ENCODE results near the gene NPAS3. TPM values are rescaled to one million over a fixed set of nuclear protein-coding genes. Genes with fewer than 3 reads are reported as not detected.

NPAS3 gene
- polyA plus RNA-seq, 2 of the 4 experiments (the other 2 are of a cell fraction) = not detected

DNA sequence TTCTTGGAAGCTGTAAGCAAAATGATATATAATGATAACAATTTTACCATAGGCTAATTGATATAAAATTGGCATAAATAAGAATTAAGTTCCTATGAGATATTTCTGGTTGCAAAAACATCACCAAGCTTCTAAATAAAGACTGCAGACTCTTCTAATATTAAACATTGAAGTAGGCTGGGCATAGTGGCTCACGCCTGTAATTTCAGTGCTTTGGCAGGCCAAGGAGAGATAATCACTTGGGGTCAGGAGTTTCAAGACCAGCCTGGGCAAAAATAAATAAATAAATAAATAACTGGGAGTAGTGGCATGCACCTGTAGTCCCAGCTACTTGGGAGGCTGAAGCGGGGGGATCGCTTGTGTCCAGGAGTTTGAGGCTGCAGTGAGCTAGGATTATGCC, 71.8 kb downstream of the NPAS3 start:
- H3K4me1 ChIP-seq = no peaks in the 10 kb centered on the region
- H3K27ac ChIP-seq = no peak overlapping the region
- no peak for FAIRE-seq
- H3K4me3 ChIP-seq = no peak overlapping the region
- ChIA-PET POLR2A (no interaction called here), CTCF (no interaction called here)
- TF ChIP-seq KDM5A (IDR thresholded peaks at IDR 0.05) = no peak
- TF ChIP-seq GATA3 (IDR thresholded peaks at IDR 0.05; ENCODE audit: borderline replicate concordance) = no peak
- no peak for TF ChIP-seq RARB (CRISPR knock-in tag; IDR thresholded peaks at IDR 0.05)
- no peak for TF ChIP-seq FOSB (CRISPR knock-in tag; IDR thresholded peaks at IDR 0.05)
- no peak for TF ChIP-seq ATOH8 (CRISPR knock-in tag; IDR thresholded peaks at IDR 0.05; ENCODE audit: low read depth)
- TF ChIP-seq FOSL2 (IDR thresholded peaks at IDR 0.05) = no peak
- no peak for TF ChIP-seq FOSL2 (CRISPR knock-in tag; IDR thresholded peaks at IDR 0.05)
- no peak overlapping the region for H3K4me2 ChIP-seq
- no peak for DNase-seq (ENCODE audit: low read depth in 1 of 2, low spot score in 1 of 2)
- no peak for ATAC-seq
- no peaks in the 10 kb centered on the region for H3K9me3 ChIP-seq
- WGBS (ENCODE audit: missing lambda C conversion rate) = 25% methylated on average over 3 of the region's 3 CpGs

DNA sequence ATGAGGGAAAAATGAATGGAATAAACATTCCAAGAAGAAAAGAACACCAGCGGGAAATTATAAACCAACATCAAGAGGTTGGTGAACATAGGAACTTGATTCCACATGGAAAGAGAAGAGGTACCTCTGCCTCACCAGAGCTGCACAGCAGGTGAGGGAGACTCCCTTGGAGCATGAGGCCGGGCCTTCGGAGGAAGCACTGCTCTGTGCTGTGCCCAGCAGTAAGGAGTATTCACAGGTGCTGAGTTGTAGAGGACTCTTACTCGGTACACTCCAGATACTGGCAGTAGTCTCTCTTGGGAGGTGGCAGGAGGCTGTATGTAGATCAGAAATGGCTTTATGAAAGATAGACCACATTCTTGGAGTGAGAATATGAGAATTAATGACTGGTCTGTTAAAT, 76.0 kb downstream of the NPAS3 start:
- Histone ChIP-seq H3K9me3 (no peaks in the 10 kb centered on the region), H3K27ac (no peak overlapping the region), H3K4me2 (no peak overlapping the region), H3K4me1 (no peaks in the 10 kb centered on the region), H3K4me3 (no peak overlapping the region)
- WGBS (ENCODE audit: missing lambda C conversion rate) = 28% methylated on average over 4 of the region's 4 CpGs
- DNase-seq (ENCODE audit: low read depth in 1 of 2, low spot score in 1 of 2) (no peak), ATAC-seq (no peak), FAIRE-seq (no peak)
- TF ChIP-seq ZFP36 (IDR thresholded peaks at IDR 0.05; ENCODE audit: borderline replicate concordance, partially characterized antibody) (no peak), HES2 (IDR thresholded peaks at IDR 0.05) (no peak), PBX3 (IDR thresholded peaks at IDR 0.05) (no peak), RFX5 (IDR thresholded peaks at IDR 0.05) (no peak), HOXB13 (CRISPR knock-in tag; IDR thresholded peaks at IDR 0.05; ENCODE audit: low read depth) (no peak), CHD2 (IDR thresholded peaks at IDR 0.05; ENCODE audit: low read length, partially characterized antibody) (no peak), TFCP2L1 (CRISPR knock-in tag; IDR thresholded peaks at IDR 0.05) (no peak), REST (IDR thresholded peaks at IDR 0.05) (no peak), FOSB (CRISPR knock-in tag; IDR thresholded peaks at IDR 0.05) (no peak), BHLHE40 (IDR thresholded peaks at IDR 0.05; ENCODE audit: low read depth, low read length) (no peak), EHMT2 (IDR thresholded peaks at IDR 0.05; ENCODE audit: low read depth) (no peak), ATOH8 (CRISPR knock-in tag; IDR thresholded peaks at IDR 0.05; ENCODE audit: low read depth) (no peak), KDM1A (IDR thresholded peaks at IDR 0.05; ENCODE audit: low read depth) (no peak), RCOR1 (IDR thresholded peaks at IDR 0.05; ENCODE audit: low read depth, low read length) (no peak), RNF2 (IDR thresholded peaks at IDR 0.05; ENCODE audit: borderline replicate concordance, low read depth) (no peak), HEYL (CRISPR knock-in tag; IDR thresholded peaks at IDR 0.05) (no peak), EHF (CRISPR knock-in tag; IDR thresholded peaks at IDR 0.05) (no peak), SMC3 (IDR thresholded peaks at IDR 0.05) (no peak)
- TF ChIP-seq, protein P1, sequence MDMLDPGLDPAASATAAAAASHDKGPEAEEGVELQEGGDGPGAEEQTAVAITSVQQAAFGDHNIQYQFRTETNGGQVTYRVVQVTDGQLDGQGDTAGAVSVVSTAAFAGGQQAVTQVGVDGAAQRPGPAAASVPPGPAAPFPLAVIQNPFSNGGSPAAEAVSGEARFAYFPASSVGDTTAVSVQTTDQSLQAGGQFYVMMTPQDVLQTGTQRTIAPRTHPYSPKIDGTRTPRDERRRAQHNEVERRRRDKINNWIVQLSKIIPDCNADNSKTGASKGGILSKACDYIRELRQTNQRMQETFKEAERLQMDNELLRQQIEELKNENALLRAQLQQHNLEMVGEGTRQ (IDR thresholded peaks at IDR 0.05) = no peak
- TF ChIP-seq, protein P2, sequence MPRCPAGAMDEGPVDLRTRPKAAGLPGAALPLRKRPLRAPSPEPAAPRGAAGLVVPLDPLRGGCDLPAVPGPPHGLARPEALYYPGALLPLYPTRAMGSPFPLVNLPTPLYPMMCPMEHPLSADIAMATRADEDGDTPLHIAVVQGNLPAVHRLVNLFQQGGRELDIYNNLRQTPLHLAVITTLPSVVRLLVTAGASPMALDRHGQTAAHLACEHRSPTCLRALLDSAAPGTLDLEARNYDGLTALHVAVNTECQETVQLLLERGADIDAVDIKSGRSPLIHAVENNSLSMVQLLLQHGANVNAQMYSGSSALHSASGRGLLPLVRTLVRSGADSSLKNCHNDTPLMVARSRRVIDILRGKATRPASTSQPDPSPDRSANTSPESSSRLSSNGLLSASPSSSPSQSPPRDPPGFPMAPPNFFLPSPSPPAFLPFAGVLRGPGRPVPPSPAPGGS (IDR thresholded peaks at IDR 0.05) = no peak
- POLR2A ChIA-PET = no interaction called here
- CTCF ChIA-PET = no interaction called here

Measured in A549 (cell line).